CD8-positive, alpha-beta memory T cell (primary cell): ENCODE results near the gene UBE2L6. TPM values are rescaled to one million over a fixed set of nuclear protein-coding genes. Genes with fewer than 3 reads are reported as not detected.
A peak's percentile ranks its signal among the peaks of the same experiment; 100 is the strongest.

ENCODE experiments used
- CTCF ChIA-PET: fragments of 350-600 bp; sonication (Branson Sonifier 250); formaldehyde crosslinking; loops from one replicate; lab custom pipeline; 2021; ENCODE audit warnings: antibody characterized with exemption; lab: Charles Lee
- POLR2A ChIA-PET: fragments of 350-600 bp; sonication (Branson Sonifier 250); formaldehyde crosslinking; loops from one replicate; lab custom pipeline; 2021; ENCODE audit warnings: antibody characterized with exemption; lab: Charles Lee
- DNase-seq, 5 donors: peaks; one replicate each; pipeline versions ENCODE4 v3.0.0 to v3.0.0-alpha.2; 2020 to 2022; ENCODE audit warnings: mixed read lengths in 1 of 5
- H3K27ac ChIP-seq: one replicate; pipeline ENCODE4 v1.7.0; 2013; ENCODE audit warnings: low read depth, mild to moderate bottlenecking, low read length, moderate library complexity
- H3K27me3 ChIP-seq: 2 replicates; pipeline ENCODE4 v1.7.0; 2013; ENCODE audit warnings: low read length, mild to moderate bottlenecking; ENCODE audit not compliant: insufficient read depth, poor library complexity, severe bottlenecking
- H3K36me3 ChIP-seq: 2 replicates; pipeline ENCODE4 v1.7.0; 2013; ENCODE audit warnings: mild to moderate bottlenecking, low read length, moderate library complexity; ENCODE audit not compliant: insufficient read depth
- H3K4me1 ChIP-seq: 2 replicates; pipeline ENCODE4 v1.7.0; 2013; ENCODE audit warnings: mild to moderate bottlenecking, low read length, moderate library complexity; ENCODE audit not compliant: insufficient read depth
- H3K4me3 ChIP-seq: 2 replicates; pipeline ENCODE4 v1.7.0; 2013; ENCODE audit warnings: mild to moderate bottlenecking, low read length
- H3K9me3 ChIP-seq: 2 replicates; pipeline ENCODE4 v1.7.0; 2013; ENCODE audit warnings: mild to moderate bottlenecking, low read length
- H3K27ac Mint-ChIP-seq, 8 donors: one replicate each; pipeline ENCODE4 v1.8.0; 2020 to 2021; ENCODE audit warnings: mixed read lengths in 8 of 8, mild to moderate bottlenecking in 6 of 8, inconsistent platforms in 3 of 8, moderate library complexity in 3 of 8
- H3K27me3 Mint-ChIP-seq, 2 donors: one replicate each; pipeline ENCODE4 v1.8.0; 2020 to 2021; ENCODE audit warnings: mixed read lengths in 2 of 2, mild to moderate bottlenecking in 1 of 2, moderate library complexity in 1 of 2
- H3K36me3 Mint-ChIP-seq, 3 donors: one replicate each; pipeline ENCODE4 v1.8.0; 2020 to 2021; ENCODE audit warnings: mixed read lengths in 3 of 3, inconsistent platforms in 1 of 3, mild to moderate bottlenecking in 1 of 3
- H3K4me1 Mint-ChIP-seq, 3 donors: one replicate each; pipeline ENCODE4 v1.8.0; 2020 to 2021; ENCODE audit warnings: mixed read lengths in 3 of 3, inconsistent platforms in 1 of 3, mild to moderate bottlenecking in 1 of 3
- H3K4me3 Mint-ChIP-seq, 7 donors: one replicate each; pipeline ENCODE4 v1.8.0; 2020 to 2021; ENCODE audit warnings: mixed read lengths in 7 of 7, mild to moderate bottlenecking in 6 of 7, moderate library complexity in 4 of 7, inconsistent platforms in 2 of 7
- H3K9me3 Mint-ChIP-seq, 5 donors: one replicate each; pipeline ENCODE4 v1.8.0; 2020 to 2022; ENCODE audit warnings: mixed read lengths in 5 of 5, mild to moderate bottlenecking in 3 of 5, moderate library complexity in 2 of 5, inconsistent platforms in 1 of 5
- polyA plus RNA-seq: library from polyadenylated mRNA; unstranded; fragments of 300-500 nt; fragmentation: Illumina TruSeq; gene quantifications from one replicate; pipeline ENCODE4 v1.2.3, GENCODE V29; 2021
- total RNA-seq, 2 experiments: library from RNA; stranded (reverse); gene quantifications; one replicate each; pipeline ENCODE4 v1.2.3, GENCODE V29; 2021

UBE2L6 gene
- total RNA-seq (10 to 100 TPM; 74.9 to 79.2 TPM), polyA plus RNA-seq (286 TPM)

DNA sequence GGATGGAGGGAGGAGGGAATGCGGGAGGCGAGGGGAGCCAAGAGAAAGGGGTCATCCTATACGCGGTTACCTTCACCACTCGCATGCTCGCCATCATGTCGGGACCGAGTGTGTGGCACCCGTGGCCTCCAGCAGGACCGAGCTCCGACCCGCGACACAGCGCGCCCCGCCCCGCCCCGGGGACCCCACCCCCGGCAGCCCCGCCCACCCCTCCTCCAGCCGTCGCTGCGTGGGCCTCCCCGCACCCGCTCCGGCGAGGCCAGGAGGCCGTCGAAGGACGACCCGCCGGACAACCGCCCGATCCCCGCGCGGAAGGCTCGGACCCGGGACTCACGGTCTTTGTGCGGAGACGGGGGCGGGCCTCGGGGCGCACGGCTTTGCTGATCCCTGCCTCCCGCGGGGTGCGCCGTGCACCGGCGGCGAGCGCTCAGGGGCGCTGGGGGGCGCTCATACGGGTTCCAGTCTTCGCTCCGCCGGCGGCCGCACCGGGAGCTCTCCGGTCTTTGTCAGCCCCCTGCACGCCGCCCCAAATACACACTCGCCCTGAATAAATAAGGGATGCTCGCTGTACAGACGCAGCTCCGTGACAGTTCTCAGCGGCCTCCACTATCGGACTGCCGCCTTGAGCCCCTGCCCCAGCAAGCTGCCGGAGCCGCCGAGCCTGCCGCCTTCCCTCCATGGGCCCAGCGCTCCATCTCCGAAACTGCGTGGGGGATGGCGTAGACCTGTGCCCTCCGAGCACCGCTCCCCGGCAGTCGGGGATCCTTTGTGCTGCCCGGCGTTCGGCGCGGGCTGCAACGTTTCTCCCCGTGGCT, at the start of gene UBE2L6:
TSS of gene UBE2L6 (minus strand) at position 158 of the 815 bp plus-strand sequence. CDS start at position 97, 61 bp downstream.
- Mint-ChIP-seq H3K4me1 (peaks cover 41 to 51% (median 46%) of the 10 kb centered on the region in 3 donors), H3K36me3 (peaks cover 0 to 29% (median 0%) of the 10 kb centered on the region in 3 donors), H3K9me3 (no peaks in the 10 kb centered on the region), H3K27ac (peak within 1 kb of the TSS; percentile 88 to 100 (median 98)), H3K27me3 (no peaks in the 10 kb centered on the region), H3K4me3 (peak within 1 kb of the TSS; percentile 95 to 100 (median 100))
- H3K36me3 ChIP-seq, result no peaks in the 10 kb centered on the region
- POLR2A ChIA-PET, result interaction anchor here (0.6 to 1.6 kb wide), 3 partner anchors 37 to 151 kb away, joined by 4 to 6 read pairs (median 4); partner anchors contain the start of gene TIMM10
- no peaks in the 10 kb centered on the region for H3K9me3 ChIP-seq
- H3K27me3 ChIP-seq, result no peaks in the 10 kb centered on the region
- peaks cover 25% of the 10 kb centered on the region for H3K4me1 ChIP-seq
- peak within 1 kb of the TSS; percentile 86 for H3K27ac ChIP-seq
- peak within 1 kb of the TSS; percentile 92 for H3K4me3 ChIP-seq
- DNase-seq, result peak; percentile 56 to 90 (median 79)
- CTCF ChIA-PET, result interaction anchor here (0.6 to 6.4 kb wide), 36 partner anchors 10 to 1086 kb away, joined by 3 to 144 read pairs (median 6); partner anchors contain the start of genes CLP1, SELENOH, SLC43A1 and TIMM10

DNA sequence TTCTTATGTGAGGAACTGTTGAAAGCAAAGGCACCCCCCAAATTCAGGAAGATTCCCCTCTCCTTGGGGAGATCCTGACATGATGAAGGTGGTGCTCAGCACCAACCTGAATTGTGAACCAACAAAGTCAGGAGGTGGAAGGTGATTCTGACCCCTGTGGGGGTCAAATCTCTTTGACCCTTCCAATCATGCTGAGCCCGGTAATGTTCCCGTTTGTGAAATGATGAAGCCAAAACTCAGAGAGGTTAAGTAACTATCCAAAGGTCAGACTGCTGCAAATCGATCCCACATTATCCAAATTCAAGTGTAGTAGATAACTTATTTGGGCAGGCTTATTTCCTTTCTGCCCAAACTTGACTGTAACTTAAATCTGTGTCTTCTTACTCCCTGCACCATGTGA, 49.1 kb upstream of the UBE2L6 start:
- Mint-ChIP-seq H3K4me3 (no peak overlapping the region), H3K27ac (no peak overlapping the region), H3K4me1 (no peaks in the 10 kb centered on the region), H3K9me3 (peaks cover 5 to 22% (median 18%) of the 10 kb centered on the region in 5 donors), H3K27me3 (peaks cover 18 to 24% of the 10 kb centered on the region in 2 donors), H3K36me3 (peaks cover 0 to 7% (median 0%) of the 10 kb centered on the region in 3 donors)
- Histone ChIP-seq H3K9me3 (peaks cover 4% of the 10 kb centered on the region), H3K4me3 (no peak overlapping the region), H3K27me3 (no peaks in the 10 kb centered on the region), H3K4me1 (no peaks in the 10 kb centered on the region), H3K36me3 (no peaks in the 10 kb centered on the region), H3K27ac (no peak overlapping the region)
- CTCF ChIA-PET, result no interaction called here
- POLR2A ChIA-PET, result no interaction called here
- no peak for DNase-seq

DNA sequence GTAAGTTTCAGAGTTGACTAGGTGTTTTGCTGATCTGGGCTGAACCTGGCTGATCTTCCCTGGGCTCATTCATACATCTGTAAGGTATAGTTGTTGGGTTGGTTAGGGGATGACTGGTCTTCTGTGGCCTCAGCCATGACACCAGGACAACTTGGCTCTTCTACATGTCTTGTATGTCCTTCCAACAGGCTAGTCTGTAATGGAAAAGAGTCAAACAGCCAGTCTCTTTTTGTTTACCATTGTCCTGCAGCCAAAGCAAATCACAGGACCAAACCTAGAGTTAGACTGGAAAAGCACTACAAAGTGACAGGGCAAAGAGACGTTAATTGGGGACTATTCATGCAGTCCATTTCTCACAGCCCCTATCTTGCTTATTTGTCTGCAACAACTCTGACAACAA, 47.8 kb upstream of the UBE2L6 start:
- H3K9me3 ChIP-seq, result peaks cover 4% of the 10 kb centered on the region
- no peak overlapping the region for H3K4me3 ChIP-seq
- H3K4me1 Mint-ChIP-seq, result no peaks in the 10 kb centered on the region
- ChIA-PET CTCF (no interaction called here), POLR2A (no interaction called here)
- no peak overlapping the region for H3K27ac ChIP-seq
- H3K27ac Mint-ChIP-seq, result no peak overlapping the region
- no peak for DNase-seq
- peaks cover 16 to 19% of the 10 kb centered on the region in 2 donors for H3K27me3 Mint-ChIP-seq
- peaks cover 0 to under 1% (median 0%) of the 10 kb centered on the region in 3 donors for H3K36me3 Mint-ChIP-seq
- no peaks in the 10 kb centered on the region for H3K36me3 ChIP-seq
- no peak overlapping the region for H3K4me3 Mint-ChIP-seq
- no peaks in the 10 kb centered on the region for H3K27me3 ChIP-seq
- peaks cover 5 to 18% (median 11%) of the 10 kb centered on the region in 5 donors for H3K9me3 Mint-ChIP-seq
- no peaks in the 10 kb centered on the region for H3K4me1 ChIP-seq

DNA sequence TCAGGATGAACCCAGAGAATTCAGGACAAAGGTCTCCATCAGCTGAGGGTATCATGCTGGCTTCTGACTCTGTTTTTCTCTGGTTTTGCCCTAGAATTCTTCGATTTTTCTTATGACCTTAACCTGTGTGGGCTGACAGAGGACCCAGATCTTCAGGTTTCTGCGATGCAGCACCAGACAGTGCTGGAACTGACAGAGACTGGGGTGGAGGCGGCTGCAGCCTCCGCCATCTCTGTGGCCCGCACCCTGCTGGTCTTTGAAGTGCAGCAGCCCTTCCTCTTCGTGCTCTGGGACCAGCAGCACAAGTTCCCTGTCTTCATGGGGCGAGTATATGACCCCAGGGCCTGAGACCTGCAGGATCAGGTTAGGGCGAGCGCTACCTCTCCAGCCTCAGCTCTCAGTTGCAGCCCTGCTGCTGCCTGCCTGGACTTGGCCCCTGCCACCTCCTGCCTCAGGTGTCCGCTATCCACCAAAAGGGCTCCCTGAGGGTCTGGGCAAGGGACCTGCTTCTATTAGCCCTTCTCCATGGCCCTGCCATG, 46.8 kb upstream of the UBE2L6 start:
- Mint-ChIP-seq H3K36me3 (no peaks in the 10 kb centered on the region), H3K4me1 (no peaks in the 10 kb centered on the region), H3K4me3 (peak overlapping the region in 1 of 7 donors; percentile 65), H3K9me3 (peaks cover 0 to 8% (median 4%) of the 10 kb centered on the region in 5 donors), H3K27me3 (peaks cover 16 to 21% of the 10 kb centered on the region in 2 donors), H3K27ac (no peak overlapping the region)
- DNase-seq, result no peak
- Histone ChIP-seq H3K4me3 (no peak overlapping the region), H3K27me3 (no peaks in the 10 kb centered on the region), H3K9me3 (peaks cover 2% of the 10 kb centered on the region), H3K4me1 (no peaks in the 10 kb centered on the region), H3K27ac (no peak overlapping the region), H3K36me3 (no peaks in the 10 kb centered on the region)
- POLR2A ChIA-PET, result no interaction called here
- CTCF ChIA-PET, result no interaction called here

DNA sequence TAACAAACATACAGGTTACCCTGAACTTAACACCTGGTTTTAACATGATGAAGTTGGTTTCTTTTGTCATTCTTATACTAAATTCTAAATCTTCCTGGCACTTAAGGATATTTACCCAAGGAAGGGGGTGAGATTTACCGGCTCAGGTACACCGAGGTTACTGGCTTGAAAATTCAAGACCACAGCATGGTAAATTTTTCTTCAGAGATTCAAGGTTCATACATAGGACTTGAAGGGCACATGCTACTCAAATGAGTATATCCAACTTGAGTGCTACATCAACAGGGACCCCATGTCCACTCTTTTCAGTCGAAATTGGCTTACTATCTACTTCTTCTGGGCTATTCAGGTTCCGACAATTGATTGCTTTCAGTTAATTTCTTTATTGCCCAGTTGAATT, 42.7 kb upstream of the UBE2L6 start:
- no peak for DNase-seq
- Mint-ChIP-seq H3K4me1 (no peaks in the 10 kb centered on the region), H3K9me3 (no peaks in the 10 kb centered on the region), H3K27ac (no peak overlapping the region), H3K4me3 (no peak overlapping the region), H3K36me3 (no peaks in the 10 kb centered on the region), H3K27me3 (peaks cover 10 to 19% of the 10 kb centered on the region in 2 donors)
- Histone ChIP-seq H3K27ac (no peak overlapping the region), H3K27me3 (no peaks in the 10 kb centered on the region), H3K9me3 (no peaks in the 10 kb centered on the region), H3K4me1 (no peaks in the 10 kb centered on the region), H3K36me3 (no peaks in the 10 kb centered on the region), H3K4me3 (no peak overlapping the region)
- ChIA-PET POLR2A (no interaction called here), CTCF (no interaction called here)

DNA sequence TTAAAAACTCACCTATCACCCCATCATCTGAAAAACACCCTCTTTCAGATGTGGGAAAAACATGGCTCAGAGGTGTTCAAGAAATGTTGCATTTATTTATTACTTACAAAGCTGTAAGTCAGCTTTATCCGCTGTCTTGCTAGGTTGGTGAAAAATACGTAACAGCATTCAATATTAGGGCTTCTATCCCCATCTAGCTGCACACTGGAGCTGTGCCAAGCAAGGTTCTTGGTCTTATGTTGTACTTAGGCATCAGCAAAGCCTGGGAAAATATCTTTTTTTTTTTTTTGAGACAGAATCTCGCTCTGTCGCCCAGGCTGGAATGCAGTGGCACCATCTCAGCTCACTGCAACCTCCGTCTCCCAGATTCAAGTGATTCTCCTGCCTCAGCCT, 37.6 kb upstream of the UBE2L6 start:
- no peak overlapping the region for H3K4me3 Mint-ChIP-seq
- H3K4me1 Mint-ChIP-seq, result peaks cover 0 to 3% (median 2%) of the 10 kb centered on the region in 3 donors

DNA sequence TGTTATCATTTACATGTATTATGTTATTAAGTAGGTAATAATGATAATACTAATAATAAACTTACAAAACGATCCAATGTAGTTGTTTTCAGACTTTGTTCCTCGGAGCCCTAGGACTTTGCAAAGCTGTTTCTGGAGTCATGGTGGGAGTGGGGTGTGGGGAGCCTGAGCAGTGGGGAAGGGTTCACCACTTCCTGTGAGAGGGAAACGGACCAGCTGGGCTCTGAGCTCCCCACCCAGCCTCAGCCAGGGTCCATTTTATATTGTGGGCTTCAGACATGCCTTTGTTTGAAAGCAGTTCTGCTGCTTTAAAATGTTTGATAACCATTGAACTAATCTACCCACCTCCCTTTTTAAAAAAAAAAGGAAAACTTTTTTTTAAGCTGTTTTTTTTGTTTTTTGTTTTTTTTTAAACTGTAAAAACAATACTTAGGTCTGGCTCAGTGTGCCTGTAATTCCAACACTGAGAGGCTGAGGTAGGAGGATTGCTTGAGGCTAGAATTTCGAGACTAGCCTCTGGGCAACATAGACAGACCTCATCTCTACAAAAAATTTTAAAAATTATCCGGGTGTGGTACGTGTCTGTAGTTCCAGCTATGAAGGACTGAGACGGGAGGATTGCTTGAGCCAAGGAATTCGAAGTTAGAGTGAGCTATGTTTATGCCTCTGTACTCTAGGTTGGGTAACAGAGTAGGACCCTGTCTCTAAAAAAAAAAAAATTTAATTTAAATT, 37.0 kb upstream of the UBE2L6 start:
- Histone ChIP-seq H3K9me3 (no peaks in the 10 kb centered on the region), H3K27ac (no peak overlapping the region), H3K4me3 (no peak overlapping the region), H3K4me1 (no peaks in the 10 kb centered on the region), H3K36me3 (no peaks in the 10 kb centered on the region), H3K27me3 (no peaks in the 10 kb centered on the region)
- Mint-ChIP-seq H3K9me3 (no peaks in the 10 kb centered on the region), H3K36me3 (no peaks in the 10 kb centered on the region), H3K27me3 (peaks cover 4 to 28% of the 10 kb centered on the region in 2 donors), H3K4me3 (no peak overlapping the region), H3K4me1 (peaks cover 0 to 3% (median 2%) of the 10 kb centered on the region in 3 donors), H3K27ac (no peak overlapping the region)
- DNase-seq, result no peak
- ChIA-PET POLR2A (no interaction called here), CTCF (interaction anchor here (0.5 to 1.2 kb wide), 3 partner anchors 13 to 36 kb away, joined by 3 to 6 read pairs (median 4); partner anchors contain the start of gene UBE2L6)

More for the DNA sequence above, 37.6 kb upstream of the UBE2L6 start:
- Mint-ChIP-seq H3K36me3 (no peaks in the 10 kb centered on the region), H3K27ac (peak overlapping the region in 1 of 8 donors; percentile 2), H3K27me3 (peaks cover 4 to 23% of the 10 kb centered on the region in 2 donors), H3K9me3 (no peaks in the 10 kb centered on the region)
- Histone ChIP-seq H3K27ac (no peak overlapping the region), H3K27me3 (no peaks in the 10 kb centered on the region), H3K9me3 (no peaks in the 10 kb centered on the region), H3K4me3 (no peak overlapping the region), H3K4me1 (no peaks in the 10 kb centered on the region), H3K36me3 (no peaks in the 10 kb centered on the region)
- ChIA-PET POLR2A (no interaction called here), CTCF (interaction anchor here (1.2 kb wide), 2 partner anchors 22 to 37 kb away, joined by 4 to 6 read pairs; partner anchors contain the start of gene UBE2L6)
- DNase-seq, result no peak
